ENCODE data around the gene PIP5KL1.

DNA sequence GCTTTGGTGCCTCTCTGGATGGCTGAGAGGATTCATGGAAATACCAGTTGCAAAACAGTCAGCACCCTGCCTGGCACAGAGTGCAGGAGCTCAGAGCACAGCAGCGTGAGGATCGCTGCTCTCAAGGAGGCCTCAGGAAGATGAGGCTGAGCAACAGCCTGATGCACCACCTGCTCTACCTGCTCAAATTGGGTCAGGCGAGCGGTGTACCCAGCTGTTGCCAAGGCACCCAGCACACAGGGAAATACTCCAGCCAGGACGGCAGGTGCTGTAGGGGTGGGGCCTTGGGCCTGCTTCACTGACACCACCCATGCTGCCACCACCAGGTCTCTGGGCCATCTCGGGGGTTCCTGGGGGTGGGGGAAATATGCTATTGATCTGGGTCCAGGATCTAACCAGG is 45.9 kb upstream of the PIP5KL1 start:
- TF ChIP-seq, protein P1, sequence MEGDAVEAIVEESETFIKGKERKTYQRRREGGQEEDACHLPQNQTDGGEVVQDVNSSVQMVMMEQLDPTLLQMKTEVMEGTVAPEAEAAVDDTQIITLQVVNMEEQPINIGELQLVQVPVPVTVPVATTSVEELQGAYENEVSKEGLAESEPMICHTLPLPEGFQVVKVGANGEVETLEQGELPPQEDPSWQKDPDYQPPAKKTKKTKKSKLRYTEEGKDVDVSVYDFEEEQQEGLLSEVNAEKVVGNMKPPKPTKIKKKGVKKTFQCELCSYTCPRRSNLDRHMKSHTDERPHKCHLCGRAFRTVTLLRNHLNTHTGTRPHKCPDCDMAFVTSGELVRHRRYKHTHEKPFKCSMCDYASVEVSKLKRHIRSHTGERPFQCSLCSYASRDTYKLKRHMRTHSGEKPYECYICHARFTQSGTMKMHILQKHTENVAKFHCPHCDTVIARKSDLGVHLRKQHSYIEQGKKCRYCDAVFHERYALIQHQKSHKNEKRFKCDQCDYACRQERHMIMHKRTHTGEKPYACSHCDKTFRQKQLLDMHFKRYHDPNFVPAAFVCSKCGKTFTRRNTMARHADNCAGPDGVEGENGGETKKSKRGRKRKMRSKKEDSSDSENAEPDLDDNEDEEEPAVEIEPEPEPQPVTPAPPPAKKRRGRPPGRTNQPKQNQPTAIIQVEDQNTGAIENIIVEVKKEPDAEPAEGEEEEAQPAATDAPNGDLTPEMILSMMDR (optimal IDR thresholded peaks at IDR 0.05 in 1 of 3, IDR thresholded peaks at IDR 0.05 in 1 of 3, conservative IDR thresholded peaks at IDR 0.05 in 1 of 3; ENCODE audit: extremely low read depth in 1 of 3, insufficient read depth in 2 of 3, low read length in 3 of 3): no peak
- no peak for TF ChIP-seq EZH2 (IDR thresholded peaks at IDR 0.05; ENCODE audit: low read length)

Data from keratinocyte (primary cell).